GM21619 (cell line): ENCODE data around the gene C11orf58.

Experiments used
- ATAC-seq: cut with Tn5 transposase; IDR thresholded peaks from one replicate; pipeline ENCODE4 v1.9.1; 2021; ENCODE audit not compliant: unreplicated experiment

C11orf58 gene

DNA sequence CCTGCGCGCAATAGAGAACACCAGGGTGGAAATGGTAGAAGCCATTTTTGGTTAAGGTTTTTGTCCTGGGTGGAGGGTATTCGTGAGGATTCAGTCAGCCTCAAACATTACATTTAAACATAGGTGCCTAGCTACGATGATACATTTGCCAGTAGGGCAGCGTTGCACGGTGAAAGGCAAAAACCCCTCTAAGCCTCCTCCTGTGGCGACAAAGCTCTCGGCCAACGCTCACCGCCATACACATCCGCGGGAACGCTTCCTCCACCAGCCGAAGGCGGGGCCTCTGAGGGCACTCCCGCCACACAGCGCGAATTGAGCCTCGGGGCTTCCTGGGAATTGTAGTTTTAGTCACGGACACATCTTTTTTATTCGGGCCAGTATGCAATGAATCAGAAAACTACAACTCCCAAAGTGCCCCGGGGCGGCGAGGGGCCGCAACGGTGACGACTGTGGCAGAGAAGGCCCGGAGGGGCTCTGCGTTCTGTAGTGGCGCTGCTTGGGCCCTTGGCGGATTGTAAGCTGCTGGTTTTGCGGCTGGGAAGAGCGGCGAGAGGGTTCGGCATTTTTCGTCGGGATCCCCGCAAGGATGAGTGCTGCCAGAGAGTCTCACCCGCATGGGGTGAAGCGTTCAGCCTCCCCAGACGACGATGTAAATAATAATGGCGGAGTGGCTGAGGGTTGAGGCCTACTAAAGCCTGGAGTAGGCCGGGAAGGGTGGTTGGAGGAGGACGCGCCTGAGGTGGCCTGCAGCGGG, at the start of gene C11orf58:
Gene C11orf58 (plus strand): TSS at position 455 of the 754 bp plus-strand sequence. CDS start 132 bp downstream, at position 587.
- peak; percentile 97 for ATAC-seq

DNA sequence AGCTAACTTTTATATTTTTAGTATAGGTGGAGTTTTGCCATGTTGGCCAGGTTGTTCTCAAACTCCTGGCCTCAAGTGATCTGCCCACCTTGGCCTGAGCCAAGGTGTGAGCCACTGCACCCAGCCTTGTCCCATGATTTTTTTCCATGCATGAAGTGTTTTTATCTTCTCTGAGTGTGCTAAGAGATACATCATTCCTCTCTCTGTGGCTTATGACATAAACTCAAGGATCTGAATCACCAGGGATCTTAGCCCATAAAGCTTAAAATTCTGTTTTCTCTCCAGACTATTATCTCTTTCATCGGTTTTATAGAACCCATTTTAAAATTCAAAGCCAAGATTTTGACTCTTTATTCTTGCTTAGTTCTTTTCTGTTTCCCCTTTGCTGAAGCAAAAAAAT, 48.4 kb upstream of the C11orf58 start:
- ATAC-seq = no peak

DNA sequence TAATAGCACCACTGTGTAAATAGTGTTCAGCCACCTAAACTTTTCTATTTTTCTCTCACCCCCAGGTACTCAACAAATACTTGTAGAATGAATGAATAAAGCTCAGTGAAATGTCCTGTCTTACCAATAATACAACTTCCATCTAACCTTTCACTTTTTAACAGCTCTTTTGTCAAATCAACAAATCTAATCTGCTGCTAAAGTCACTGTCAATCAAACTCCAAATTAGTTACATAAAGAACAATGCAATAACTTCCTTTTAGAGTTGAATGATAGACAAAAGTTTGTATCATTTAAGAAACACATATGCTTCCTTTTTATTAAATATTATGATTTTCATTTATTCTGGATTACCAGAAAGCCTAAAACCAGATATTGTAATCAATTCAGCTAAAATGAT, 34.7 kb upstream of the C11orf58 start:
- no peak for ATAC-seq

DNA sequence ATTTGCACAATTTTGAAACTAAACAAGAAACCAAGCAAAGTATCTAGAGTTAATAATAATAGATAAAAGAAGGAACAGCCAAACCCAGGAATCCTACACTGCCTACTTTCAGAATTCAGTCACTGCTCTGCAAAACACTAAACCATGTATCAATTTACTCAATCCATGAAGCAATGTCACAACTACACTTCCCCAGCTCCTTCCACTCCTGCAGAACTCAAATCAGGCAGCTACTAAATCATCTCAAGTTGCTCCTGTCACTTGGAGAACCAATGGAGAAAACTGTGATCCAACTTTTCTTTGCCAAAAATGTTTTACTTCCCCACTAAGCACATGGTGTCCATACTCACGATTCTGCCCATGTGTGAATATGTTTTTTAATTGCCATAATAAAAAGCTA, 24.9 kb upstream of the C11orf58 start:
- ATAC-seq = no peak

DNA sequence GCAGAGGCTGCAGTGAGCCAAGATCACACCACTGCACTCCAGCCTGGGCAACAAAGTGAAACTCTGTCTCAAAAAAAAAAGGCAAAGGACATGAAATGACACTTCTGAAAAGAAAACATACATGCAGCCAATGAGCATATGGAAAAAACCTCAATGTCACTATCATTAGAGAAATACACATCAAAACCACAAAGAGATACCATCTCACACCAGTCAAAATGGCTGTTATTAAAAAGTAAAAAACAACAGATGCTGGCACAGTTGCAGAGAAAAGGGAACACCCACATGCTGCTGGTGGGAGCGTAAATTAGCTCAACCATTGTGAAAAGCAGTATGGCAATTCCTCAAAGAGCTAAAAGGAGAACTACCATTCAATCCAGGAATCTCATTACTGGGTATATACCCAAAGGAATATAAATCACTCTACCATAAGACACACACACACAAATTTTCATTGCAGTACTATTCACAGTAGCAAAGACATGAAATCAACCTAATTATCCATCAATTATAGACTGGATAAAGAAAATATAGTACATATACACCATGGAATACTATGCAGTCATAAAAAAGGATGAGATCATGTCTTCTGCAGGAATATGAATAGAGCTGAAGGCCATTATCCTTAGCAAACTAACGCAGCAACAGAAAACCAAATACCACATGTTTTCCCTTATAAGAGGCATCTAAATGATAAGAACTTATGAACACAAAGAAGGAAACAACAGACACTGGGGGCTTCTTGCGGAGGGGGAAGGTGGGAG, 15.7 kb upstream of the C11orf58 start:
- no peak for ATAC-seq

DNA sequence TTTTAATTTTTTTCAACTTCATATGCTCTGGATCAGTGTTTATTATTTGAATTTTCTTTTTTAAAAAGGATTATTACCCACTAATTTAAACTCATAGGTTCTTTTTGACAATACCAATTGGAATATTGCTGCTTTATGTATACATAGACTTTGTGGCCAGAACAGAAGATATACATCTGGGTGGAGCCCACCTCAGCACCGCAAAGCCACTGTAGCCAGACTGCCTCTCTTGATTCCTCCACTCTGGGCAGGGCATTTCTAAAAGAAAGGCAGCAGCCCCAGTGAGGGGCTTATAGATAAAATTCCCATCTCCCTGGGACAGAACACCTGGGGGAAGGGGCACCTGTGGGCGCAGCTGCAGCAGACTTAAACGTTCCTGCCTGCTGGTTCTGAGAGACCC, 10.6 kb upstream of the C11orf58 start:
- ATAC-seq = no peak

DNA sequence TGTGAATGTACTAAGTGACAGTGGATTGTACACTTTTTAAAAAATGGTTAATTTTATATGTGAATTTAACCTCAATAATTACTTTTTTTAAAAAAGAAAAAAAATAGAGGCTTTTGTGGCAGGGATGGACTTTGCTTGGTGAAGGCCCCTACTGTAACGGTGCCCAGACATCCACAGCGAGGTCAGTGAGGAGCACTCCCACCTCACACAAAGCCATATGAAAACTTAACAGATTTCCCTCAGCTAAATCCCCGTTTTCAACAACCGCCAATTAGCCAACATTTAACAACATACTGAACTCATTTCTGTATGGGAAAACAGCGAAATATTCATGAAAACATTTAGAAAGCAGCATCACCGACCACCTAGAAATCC, 642 bp upstream of the C11orf58 start:
- peak; percentile 3 for ATAC-seq

DNA sequence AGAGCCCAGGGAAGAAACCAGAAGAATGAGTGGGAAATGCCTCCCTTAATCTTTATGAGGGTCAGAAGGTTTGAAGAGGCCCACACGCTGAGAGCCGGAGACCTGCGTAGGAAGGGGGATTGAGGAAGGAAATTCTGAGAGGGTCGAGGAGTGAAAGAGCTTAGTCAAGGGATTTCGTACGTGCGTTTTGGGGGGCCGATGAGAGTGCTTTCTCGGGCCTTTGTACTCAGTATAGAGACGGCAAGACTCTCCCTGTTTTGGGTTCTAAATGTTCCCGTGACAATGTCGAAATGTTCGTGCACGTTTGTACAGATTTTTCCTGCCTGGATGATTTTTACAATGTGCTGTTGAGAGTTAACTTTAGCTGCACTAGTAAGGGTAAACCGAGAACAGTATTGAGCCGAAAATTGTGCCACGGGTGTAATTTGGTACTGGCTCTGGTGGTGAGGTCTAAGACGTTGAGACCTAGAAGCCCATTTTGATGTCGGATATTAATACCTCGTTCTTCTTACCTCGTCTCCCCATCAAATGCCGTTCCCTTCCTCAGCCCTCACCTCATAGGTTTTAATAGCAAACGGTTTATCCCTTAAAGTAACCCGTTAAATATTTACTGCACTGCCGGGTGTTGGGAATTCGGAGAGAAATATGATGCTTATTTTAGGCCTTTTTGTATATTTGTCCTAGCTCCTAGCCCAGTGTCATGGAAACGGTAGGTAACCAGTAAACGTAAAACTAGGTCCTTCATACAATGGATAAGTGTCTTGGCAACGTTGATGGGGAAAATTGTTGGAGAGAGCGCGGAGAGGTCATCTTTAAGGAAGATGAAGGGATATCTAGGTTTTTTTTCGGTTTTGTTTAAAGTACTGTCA, 734 bp downstream of the C11orf58 start:
- no peak for ATAC-seq

DNA sequence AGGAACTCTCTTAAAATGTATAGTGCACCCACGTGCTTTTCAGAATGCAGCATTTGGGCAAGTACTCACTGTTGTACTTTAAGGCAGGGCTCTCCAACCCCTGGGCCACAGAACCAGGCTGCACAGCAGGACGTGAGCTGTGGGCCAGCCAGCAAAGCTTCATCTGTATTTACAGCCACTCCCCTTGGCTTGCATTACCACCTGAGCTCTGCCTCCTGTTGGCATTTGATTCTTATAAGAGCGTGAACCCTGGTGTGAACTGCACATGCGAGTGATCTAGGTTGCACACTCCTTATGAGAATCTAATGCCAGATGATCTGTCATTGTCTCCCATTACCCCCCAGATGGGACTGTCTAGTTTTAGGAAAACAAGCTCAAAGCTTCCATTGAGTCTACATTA, 3.0 kb downstream of the C11orf58 start:
- no peak for ATAC-seq

DNA sequence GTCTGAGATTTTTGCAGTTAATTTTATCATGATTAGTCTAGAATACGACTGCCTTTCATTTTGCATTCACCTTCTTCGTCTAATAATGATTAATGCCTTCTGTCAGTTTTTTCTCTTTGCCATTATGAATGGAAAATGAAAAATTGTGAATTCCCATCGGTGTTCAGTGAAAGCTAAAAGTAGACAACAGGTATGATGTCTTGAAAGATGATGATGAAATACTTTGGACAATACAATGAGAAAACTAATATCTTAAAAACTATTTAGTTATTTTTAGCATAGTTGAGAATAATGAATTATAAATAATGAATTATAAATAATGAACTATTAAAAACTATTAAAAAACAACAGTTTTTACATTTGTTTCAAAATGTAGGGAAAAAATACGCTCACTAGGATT, 5.0 kb downstream of the C11orf58 start:
- no peak for ATAC-seq

DNA sequence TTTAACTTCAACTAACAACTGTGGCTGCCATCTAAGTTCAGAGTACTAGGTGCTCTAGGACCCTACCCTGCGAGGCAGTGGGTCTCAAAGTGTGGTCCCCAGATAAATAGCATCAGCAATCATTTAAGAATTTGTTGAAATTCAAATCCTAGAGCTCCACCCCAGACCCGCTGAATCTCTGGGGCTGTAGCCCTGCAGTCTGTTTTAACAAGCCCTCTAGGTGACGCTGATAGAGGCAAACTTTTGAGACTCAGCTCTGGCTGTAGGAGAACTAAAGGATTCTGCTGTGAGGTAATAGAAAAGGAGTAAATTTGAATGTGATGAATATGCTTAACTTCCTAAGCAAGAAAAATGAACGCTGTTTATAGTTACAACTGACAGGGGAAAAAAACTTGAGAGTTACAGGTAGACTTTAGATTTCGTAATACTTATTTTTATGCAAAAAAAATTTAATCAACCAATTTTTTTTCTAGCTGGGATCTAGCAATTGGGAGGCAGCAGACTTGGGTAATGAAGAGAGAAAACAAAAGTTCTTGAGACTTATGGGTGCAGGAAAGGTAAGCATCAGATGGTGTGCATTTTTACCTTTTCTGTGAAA, 5.8 kb downstream of the C11orf58 start:
- no peak for ATAC-seq

DNA sequence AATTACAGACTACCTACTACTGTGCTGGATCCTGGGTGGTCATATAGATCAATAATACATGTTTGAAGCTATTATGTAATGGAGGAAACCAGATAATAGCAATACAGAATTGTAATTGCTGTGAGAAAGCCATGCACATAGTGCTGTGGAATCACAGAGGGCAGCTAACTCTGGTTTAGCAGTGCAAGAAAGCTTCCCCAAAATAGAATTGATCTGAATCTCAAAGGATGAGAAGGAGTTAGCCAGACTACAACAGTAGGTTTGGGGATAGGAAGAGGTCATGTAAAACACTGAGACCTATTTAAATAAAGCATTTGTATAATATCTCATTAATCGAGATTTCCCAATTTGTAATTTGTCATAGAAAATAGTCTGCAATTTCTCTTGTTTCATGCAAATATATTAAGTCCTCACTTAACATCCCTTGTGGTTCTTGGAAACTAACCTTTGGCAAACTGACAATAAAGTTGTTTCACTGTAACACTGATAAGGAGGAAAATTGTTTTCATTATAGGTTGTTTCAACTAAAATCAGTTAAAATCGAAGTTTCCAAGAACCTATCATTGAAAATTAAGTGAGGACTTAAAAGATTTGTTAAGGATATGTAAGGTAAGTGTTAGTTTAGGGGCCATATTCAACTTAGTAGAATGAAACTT, 7.6 kb downstream of the C11orf58 start:
- ATAC-seq = no peak

DNA sequence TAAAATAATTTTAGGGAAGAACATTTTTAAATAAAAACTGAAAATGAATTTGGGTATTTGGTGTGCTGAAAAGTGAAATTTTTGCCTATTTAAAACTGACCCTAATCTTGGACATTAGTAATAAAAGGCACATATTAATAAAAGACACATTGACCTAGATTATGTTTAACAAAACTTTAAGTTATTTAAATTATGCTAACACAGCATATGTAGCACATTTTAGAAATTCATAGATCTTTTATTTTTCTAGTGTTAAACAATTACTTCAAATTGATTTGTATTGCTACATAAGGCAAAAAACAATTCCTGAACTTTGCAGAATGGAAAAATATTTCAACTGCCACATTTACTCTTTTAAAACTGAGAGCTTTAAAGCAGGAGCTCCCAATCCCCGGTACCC, 10.6 kb downstream of the C11orf58 start:
- ATAC-seq = no peak

DNA sequence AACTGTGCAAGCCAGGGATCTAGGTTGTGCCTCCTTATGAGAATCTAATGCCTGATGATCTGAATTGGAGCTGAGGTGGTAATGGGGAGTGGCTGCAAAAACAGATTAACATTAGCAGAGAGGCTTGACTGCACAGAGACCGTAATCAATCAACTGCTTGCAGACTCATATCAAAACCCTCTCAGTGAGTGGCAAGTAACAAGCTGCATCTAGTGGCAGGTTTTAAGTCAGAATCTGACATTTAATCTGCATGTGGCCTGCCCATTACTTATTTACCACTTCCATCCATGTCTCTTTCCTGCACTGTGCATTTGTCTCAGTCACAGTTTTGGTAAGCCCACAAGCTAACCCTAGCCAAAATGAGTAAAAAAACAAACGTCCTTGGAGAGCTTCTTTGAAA, 11.2 kb downstream of the C11orf58 start:
- peak; percentile 63 for ATAC-seq

DNA sequence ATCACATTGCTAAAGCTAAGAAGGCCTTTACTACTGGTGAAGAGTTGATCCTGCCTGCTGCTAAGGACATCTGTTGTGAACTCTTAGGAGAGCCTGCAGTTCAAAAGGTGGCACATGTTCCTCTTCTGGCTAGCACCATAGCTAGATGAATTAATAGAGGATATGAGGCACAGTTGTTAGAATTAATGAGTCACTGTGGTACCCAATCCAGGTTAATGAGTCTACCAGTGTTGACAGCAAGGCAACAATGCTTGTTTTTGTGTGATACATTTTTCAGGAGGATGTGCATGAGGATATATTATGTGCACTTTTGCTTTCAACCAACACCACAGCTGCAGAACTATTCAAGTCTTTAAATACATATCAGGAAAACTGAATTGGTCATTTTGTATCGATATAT, 12.0 kb downstream of the C11orf58 start:
- peak; percentile 64 for ATAC-seq

DNA sequence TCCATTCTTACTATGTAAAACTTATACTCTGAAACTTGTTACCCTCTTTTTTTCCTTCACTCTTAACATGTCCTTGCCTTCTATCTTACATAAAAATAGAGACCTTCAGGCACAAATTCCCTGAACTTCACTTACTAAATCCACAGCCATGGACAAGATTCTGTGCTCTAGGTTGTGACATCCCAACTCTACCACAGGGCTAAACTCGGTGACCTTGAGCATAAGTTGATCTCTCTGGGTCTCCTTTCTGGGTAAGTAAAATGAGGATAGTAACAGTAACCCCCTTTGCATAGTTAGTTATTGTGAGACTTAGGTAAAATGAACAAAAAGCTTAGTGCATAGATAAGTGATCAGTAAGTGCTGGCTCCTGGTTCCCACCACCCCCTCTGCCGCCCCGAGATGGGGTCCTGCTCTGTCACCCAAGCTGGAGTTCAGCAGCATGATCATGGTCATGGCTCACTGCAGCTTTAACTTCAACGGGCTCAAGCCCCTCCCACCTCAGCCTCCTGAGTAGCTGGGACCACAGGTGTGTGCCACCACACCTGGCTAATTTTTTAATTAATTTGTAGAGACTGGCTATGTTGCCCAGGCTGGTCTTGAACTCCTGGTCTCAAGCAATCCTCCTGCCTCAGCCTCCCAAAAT, 20.1 kb downstream of the C11orf58 start:
- no peak for ATAC-seq

DNA sequence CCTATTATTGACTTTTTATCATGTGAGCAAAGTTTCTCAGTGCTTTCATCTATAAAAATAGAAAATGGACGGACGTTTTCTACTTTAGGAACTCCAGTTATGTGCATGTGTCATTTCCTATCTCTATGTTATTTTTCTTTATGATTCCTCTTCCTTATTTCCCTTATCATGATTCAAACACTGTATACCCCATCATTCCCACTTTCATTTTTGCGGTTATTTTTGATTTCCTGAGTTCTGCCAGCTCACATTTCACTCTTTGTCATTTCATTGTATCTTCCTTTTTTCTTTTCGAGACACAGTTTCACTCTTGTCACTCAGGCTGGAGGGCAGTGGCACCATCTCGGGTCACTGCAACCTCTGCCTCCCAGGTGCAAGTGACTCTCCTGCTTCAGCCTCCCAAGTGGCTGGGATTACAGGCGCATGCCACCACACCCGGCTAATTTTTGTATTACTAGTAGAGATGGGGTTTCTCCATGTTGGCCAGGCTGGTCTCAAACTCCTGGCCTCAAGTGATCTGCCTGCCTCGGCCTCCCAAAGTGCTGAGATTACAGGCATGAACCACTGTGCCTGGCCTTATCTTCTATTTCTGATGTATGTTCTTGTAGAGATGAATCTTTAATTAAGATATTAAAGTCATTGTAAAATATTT, 21.5 kb downstream of the C11orf58 start:
- no peak for ATAC-seq

DNA sequence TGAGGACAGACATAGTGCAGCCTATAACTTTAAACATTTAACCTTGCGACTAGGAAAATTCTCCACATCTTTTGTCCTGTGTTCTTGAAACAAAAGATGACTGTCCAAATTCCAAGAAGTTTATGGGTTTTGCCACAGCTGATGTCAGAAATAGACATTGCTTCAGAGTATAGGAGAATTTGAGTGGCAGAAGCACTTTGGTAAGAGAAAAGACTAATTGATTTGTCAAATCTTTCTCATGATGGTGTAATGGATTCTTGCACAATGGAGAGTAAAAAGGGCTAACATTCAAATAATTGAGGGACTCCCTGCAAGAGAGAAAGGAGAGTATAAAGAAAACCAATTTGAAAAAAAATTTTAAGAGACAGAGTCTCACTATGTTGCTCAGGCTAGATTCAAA, 25.3 kb downstream of the C11orf58 start:
- no peak for ATAC-seq

DNA sequence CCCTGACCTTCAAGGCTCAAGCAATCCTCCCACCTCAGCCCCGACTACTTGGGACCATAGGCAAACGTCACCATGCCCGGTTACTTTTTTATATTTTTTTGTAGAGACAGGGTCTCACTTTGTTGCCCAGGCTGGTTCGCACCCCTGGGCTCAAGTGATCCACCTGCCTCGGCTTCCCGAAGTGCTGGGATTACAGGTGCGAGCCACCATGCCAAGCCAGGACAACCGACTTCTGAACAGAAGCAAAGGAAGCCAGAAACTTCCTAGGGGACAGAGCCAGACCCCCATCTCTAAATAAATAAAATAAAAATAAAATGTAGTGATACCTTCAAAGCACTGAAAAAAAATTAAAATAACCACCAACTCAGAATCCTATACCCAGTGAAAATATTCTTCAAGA, 26.4 kb downstream of the C11orf58 start:
- no peak for ATAC-seq

DNA sequence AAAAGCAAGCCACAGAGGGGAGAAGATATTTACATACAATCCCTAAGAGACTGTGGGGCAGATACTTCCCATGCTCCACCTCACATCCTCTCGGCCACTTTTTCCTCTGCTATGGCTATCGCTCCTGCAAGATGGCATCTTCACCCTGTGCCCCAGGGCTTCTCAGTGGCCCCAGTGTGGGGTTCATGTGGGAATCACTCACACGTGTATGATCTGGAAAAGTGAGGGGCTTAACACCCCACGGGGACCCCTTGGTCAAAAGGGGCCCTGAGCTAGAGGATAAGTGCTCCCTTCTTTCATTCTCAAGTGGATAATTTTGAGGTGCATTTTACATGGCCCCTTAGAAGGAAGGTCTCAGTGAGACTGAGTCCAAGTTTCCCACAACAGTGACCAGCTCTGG, 28.7 kb downstream of the C11orf58 start:
- no peak for ATAC-seq
